Activated CD4-positive, alpha-beta T cell treated with anti-CD3 and anti-CD28 coated beads for 1 hour (primary cell): Measurements from ENCODE around the gene CCDC116.

Experiments used
- DNase-seq: peaks from one replicate; pipeline ENCODE4 v3.0.0-alpha.2; 2020

CCDC116 gene

DNA sequence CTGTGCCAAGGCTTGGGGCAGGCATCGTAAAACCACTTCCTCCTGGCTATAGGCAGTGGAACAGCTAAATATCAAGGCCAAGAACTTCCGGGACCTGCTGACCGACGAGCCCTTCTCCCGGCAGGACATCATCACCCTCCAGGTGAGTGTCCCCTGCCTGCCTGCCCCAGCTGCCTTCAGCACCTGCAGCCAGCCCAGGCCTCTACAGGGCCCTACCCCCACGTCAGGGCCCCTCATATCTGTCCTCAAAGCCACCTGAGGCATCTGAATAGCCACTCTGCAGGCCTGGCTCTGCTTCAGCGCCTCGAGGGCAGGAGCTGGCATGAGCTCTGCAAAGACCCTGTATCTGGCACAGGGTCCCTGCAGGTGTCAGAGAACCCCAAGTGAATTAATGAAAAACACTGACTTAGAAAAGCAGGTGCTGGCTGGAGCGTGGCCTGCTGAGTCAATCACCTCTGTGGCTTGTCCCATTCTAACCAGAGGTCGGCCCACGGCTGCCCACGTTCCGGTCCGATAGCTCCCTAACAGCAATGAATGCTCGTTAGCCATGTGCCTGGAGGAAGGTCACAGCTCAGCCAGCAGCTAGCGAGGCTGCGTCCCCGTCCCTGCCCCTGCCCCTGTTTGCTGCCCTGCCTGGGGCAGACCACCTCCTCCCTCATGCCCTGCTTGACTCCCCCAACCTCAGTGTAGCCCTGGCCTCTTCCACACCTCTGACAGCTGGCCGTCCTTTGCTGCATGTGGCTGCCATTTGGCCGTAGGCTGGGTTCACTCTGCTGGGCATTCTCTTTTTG is 50.0 kb downstream of the CCDC116 start:
- DNase-seq: no peak

DNA sequence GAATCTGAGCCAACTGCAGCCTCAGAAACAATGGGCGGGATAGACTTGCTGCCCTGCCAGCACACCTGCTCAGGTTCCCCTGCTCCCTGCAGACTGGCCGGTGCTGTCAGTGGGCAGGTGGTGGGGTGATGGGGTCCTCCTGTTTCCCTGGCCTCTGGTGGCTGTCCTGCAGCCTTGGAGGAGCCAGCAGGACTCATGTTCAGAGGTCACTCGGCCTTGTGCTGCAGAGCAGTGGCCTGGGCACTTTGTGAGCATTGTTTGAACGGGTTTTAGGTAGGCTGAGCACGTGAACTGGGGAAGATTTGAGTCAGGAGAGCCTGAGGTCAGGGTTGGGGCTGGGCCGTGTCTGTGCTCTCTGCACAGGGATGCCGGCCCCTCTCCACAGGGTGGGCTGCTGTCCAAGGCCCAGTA is 50.8 kb downstream of the CCDC116 start:
- no peak for DNase-seq

DNA sequence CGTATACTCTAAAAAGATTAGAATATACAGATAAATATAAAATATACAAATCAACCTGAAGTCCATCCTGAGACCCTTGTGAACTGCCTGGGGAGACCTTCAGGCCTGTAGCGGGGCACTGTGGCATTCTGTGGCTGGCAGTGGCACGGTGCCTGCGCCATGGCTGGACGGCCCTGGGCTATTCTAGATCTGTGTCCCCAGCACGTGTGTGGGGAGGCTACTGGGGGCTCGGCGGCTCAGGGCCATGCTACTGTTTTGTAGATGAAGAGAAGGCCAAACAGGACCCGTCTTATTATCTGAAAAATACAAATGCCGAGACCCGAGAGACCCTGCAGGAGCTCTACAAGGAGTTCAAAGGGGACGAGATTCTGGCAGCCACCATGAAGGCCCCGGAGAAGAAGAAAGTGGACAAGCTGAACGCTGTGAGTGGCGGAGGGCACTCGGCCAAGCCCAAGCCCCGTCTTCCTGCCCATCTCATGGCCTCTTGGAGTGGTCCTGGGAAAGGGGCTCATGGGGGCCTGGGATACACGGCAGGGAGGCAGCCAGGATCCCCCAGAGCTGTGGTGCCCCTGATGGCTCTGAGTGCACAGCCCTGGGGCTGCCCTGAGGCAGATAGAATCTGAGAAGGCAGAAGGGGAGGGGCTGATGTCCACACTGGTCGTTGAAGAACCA is 52.1 kb downstream of the CCDC116 start:
- DNase-seq: no peak

DNA sequence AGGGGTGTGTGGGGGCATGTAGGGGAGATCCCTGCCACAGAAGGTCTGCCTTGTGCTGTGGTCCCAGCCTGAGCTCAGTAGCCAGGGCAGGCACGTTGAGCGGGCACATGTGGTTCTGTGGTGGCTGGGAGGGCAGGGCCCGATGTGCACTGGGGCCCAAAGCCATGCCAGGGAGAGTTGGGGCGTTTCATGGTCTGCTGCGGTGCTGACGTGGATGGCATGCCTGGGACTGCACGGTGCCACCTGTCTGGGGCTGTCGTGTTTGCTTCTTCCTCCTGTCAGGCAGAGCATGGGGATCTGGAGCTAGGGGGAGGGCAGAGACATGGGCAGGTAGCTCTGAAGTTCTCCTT is 52.6 kb downstream of the CCDC116 start:
- DNase-seq: no peak

DNA sequence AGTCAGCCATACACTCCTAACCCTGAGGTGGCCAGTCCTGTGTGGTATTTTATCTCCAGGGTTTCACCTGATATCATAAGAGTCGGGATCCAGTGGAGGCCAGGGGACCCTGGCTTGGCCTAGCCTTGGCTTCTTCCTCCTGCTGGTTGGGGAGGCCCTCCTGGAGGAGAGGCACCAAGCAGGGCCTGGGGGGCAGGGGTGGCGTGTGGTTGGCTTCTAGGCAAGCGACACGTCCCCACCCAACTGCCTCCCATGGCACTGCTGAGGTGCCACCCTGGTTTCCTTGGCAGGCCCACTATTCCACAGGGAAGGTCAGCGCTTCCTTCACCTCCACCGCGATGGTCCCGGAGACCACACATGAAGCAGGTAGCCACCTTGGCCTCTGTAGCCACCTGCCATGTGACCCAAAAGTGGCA is 53.6 kb downstream of the CCDC116 start:
- DNase-seq: no peak
